B cell (primary cell): ENCODE results near the gene RASA3. TPM values are rescaled to one million over a fixed set of nuclear protein-coding genes. Genes with fewer than 3 reads are reported as not detected.

ENCODE experiments used
- ATAC-seq: fragments of 200-7000 bp; cut with Tn5 transposase; one replicate; pipeline ENCODE4 v1.10.0; 2021; ENCODE audit warnings: low read depth, mild to moderate bottlenecking, moderate number of reproducible peaks, moderate library complexity
- CTCF ChIA-PET: fragments of 350-600 bp; sonication (Branson Sonifier 250); formaldehyde crosslinking; loops from one replicate; lab custom pipeline; 2021; ENCODE audit warnings: antibody characterized with exemption, inconsistent platforms; lab: Charles Lee
- POLR2A ChIA-PET: fragments of 350-600 bp; sonication (Branson Sonifier 250); formaldehyde crosslinking; loops from one replicate; lab custom pipeline; 2021; ENCODE audit warnings: antibody characterized with exemption; lab: Charles Lee
- DNase-seq: peaks from one replicate; pipeline ENCODE4 v3.0.0; 2013
- H2AFZ ChIP-seq: 2 replicates; pipeline ENCODE4 v1.6.1; 2012; ENCODE audit warnings: mild to moderate bottlenecking, low read depth, low read length; ENCODE audit not compliant: insufficient read depth, poor library complexity, severe bottlenecking
- H3K27ac ChIP-seq, 2 donors: 1 replicate in 1 of 2; 2 replicates in 1 of 2; pipeline ENCODE4 v1.5.1; 2012 to 2013; ENCODE audit warnings: low read length in 2 of 2, mild to moderate bottlenecking in 2 of 2, moderate library complexity in 1 of 2
- H3K27me3 ChIP-seq, 4 experiments: fragments of 200-600 bp in 1 of 4; sonication (generic) in 1 of 4; replicated peaks in 1 of 4; 1 replicate in 2 of 4; 2 replicates in 2 of 4; pipeline versions ENCODE4 v1.6.1 to v1.7.0; 2013 to 2016; ENCODE audit warnings: low read length in 3 of 4, mild to moderate bottlenecking in 2 of 4, mixed read lengths in 1 of 4, moderate library complexity in 1 of 4; ENCODE audit not compliant: insufficient read depth in 4 of 4, control insufficient read depth in 3 of 4; ENCODE audit errors: control extremely low read depth in 1 of 4
- H3K36me3 ChIP-seq, 2 experiments: replicated peaks in 1 of 2; 1 replicate in 1 of 2; 2 replicates in 1 of 2; pipeline versions ENCODE4 v1.6.1 to v1.7.1; 2013; ENCODE audit warnings: low read length in 1 of 2; ENCODE audit not compliant: insufficient read depth in 2 of 2, control insufficient read depth in 1 of 2; ENCODE audit errors: control extremely low read depth in 1 of 2, extremely low read depth in 1 of 2
- H3K4me1 ChIP-seq, 2 donors: fragments of 200-600 bp in 1 of 2; sonication (generic) in 1 of 2; 1 replicate in 1 of 2; 2 replicates in 1 of 2; pipeline versions ENCODE4 v1.5.1 to v1.6.1; 2013 to 2017; ENCODE audit warnings: low read length in 2 of 2; ENCODE audit not compliant: control insufficient read depth in 2 of 2, insufficient read depth in 2 of 2
- H3K4me2 ChIP-seq: replicated peaks from 2 replicates; pipeline ENCODE3; 2012; ENCODE audit warnings: mild to moderate bottlenecking, low read depth, low read length; ENCODE audit not compliant: poor library complexity, severe bottlenecking
- H3K4me3 ChIP-seq, 5 experiments: fragments of 200-600 bp in 1 of 5; sonication (generic) in 1 of 5; 1 replicate in 3 of 5; 2 replicates in 2 of 5; pipeline versions ENCODE4 v1.5.1 to v1.7.0; 2011 to 2016; ENCODE audit warnings: low read length in 4 of 5, mild to moderate bottlenecking in 4 of 5, low read depth in 2 of 5, control low read depth in 1 of 5, moderate library complexity in 1 of 5; ENCODE audit not compliant: insufficient read depth in 1 of 5; ENCODE audit errors: control extremely low read depth in 1 of 5, extremely low read depth in 1 of 5
- H3K79me2 ChIP-seq: fragments of 200-600 bp; sonication (generic); one replicate; pipeline ENCODE4 v1.6.0; 2016; ENCODE audit warnings: low read length; ENCODE audit not compliant: control insufficient read depth, insufficient read depth
- H3K9ac ChIP-seq: fragments of 200-600 bp; sonication (generic); 2 replicates; pipeline ENCODE4 v1.6.1; 2017; ENCODE audit warnings: mild to moderate bottlenecking, low read length, moderate library complexity
- H3K9me3 ChIP-seq, 3 donors: one replicate each; pipeline versions ENCODE4 v1.6.1 to v1.7.1; 2013; ENCODE audit warnings: low read length in 2 of 3; ENCODE audit not compliant: control insufficient read depth in 2 of 3, insufficient read depth in 1 of 3; ENCODE audit errors: control extremely low read depth in 1 of 3
- H4K20me1 ChIP-seq: 2 replicates; pipeline ENCODE4 v1.6.0; 2012; ENCODE audit warnings: mild to moderate bottlenecking, low read length; ENCODE audit not compliant: insufficient read depth, control insufficient read depth, poor library complexity, severe bottlenecking
- H3K27ac Mint-ChIP-seq: one replicate; pipeline ENCODE4 v1.8.0; 2021; ENCODE audit warnings: mixed read lengths
- H3K27me3 Mint-ChIP-seq: one replicate; pipeline ENCODE4 v1.8.0; 2021; ENCODE audit warnings: mixed read lengths
- H3K4me1 Mint-ChIP-seq: one replicate; pipeline ENCODE4 v1.8.0; 2021; ENCODE audit warnings: mixed read lengths
- H3K4me3 Mint-ChIP-seq: one replicate; pipeline ENCODE4 v1.8.0; 2021; ENCODE audit warnings: mixed read lengths
- H3K9me3 Mint-ChIP-seq: one replicate; pipeline ENCODE4 v1.8.0; 2022; ENCODE audit warnings: mixed read lengths; ENCODE audit not compliant: insufficient read depth
- CTCF ChIP-seq: fragments of 200-600 bp; IDR thresholded peaks from one replicate; pipeline ENCODE4 v1.8.0; 2022; ENCODE audit warnings: antibody characterized with exemption, mild to moderate bottlenecking
- EZH2 ChIP-seq: IDR thresholded peaks from 2 replicates; pipeline ENCODE4 v1.6.1; 2012; ENCODE audit warnings: borderline replicate concordance, low read depth, mild to moderate bottlenecking, moderate library complexity, low read length; ENCODE audit not compliant: insufficient read depth, poor library complexity, severe bottlenecking
- WGBS: methylation state at CpG from one replicate; pipeline ENCODE4 v1.1.5; 2013; ENCODE audit warnings: missing lambda C conversion rate; ENCODE audit not compliant: insufficient coverage; 5-methylcytosine and 5-hydroxymethylcytosine counted together
- intact Hi-C: fragments of 100-400 bp; cut with micrococcal nuclease; formaldehyde crosslinking; loops from one replicate; pipeline ENCODE4 v1.10.0; 2022
- polyA plus RNA-seq: library from polyadenylated mRNA; depleted of rRNA; stranded (reverse); fragments of >200 nt; gene quantifications from 2 replicates; pipeline ENCODE4 v1.2.3, GENCODE V29; 2012
- total RNA-seq, 2 donors: library from RNA; stranded (reverse); fragments of 120-200 nt in 1 of 2; gene quantifications; 1 replicate in 1 of 2; 2 replicates in 1 of 2; pipeline versions ENCODE4 v1.2.3 to v1.2.4, GENCODE V29; 2013 to 2022

Gene RASA3
- total and polyA plus RNA-seq, 2 donors (not counting 1 experiment from before 2014, with no cell fraction given) = 54.2 to 87.4 TPM

GRCh38 chr13:114049626-114050101 lies 82.8 kb downstream of the RASA3 start:
- no peak overlapping the region for H3K9ac ChIP-seq
- DNase-seq (no peak), ATAC-seq (no peak)
- H2AFZ ChIP-seq = no peak overlapping the region
- Mint-ChIP-seq H3K4me3 (peak overlapping the region; percentile 87), H3K4me1 (peaks cover 78% of the 10 kb centered on the region), H3K27me3 (no peaks in the 10 kb centered on the region), H3K9me3 (no peaks in the 10 kb centered on the region), H3K27ac (peak overlapping the region; percentile 79)
- peaks cover 0 to 39% of the 10 kb centered on the region in 2 experiments for H3K36me3 ChIP-seq
- no peaks in the 10 kb centered on the region for H3K27me3 ChIP-seq
- WGBS = 88% methylated on average over 17 of the region's 18 CpGs
- H4K20me1 ChIP-seq = peaks cover 92% of the 10 kb centered on the region
- peak overlapping the region; percentile 76 for H3K4me2 ChIP-seq
- peaks cover 48 to 84% of the 10 kb centered on the region in 2 donors for H3K4me1 ChIP-seq
- no peak overlapping the region for H3K4me3 ChIP-seq
- peak overlapping the region; percentile 18 to 68 for H3K27ac ChIP-seq
- intact Hi-C loops = loop anchor here (1.0 to 5.0 kb wide), 3 partner anchors 15 to 63 kb away; no protein-coding TSS in a partner anchor
- TF ChIP-seq CTCF = no peak
- TF ChIP-seq EZH2 = no peak
- no peaks in the 10 kb centered on the region for H3K9me3 ChIP-seq
- H3K79me2 ChIP-seq = peaks cover 86% of the 10 kb centered on the region
- CTCF ChIA-PET = interaction anchor here (0.8 to 1.7 kb wide), 4 partner anchors 16 to 176 kb away, joined by 3 to 8 read pairs (median 4); no protein-coding TSS in a partner anchor
- POLR2A ChIA-PET = interaction anchor here (0.9 to 1.8 kb wide), 2 partner anchors 16 to 20 kb away, joined by 3 to 16 read pairs; no protein-coding TSS in a partner anchor

GRCh38 chr13:114049026-114049425 lies 83.4 kb downstream of the RASA3 start:
- peaks cover 77% of the 10 kb centered on the region for H3K4me1 Mint-ChIP-seq
- peak overlapping the region; percentile 92 for H3K27ac Mint-ChIP-seq
- Histone ChIP-seq H3K9ac (peak overlapping the region; percentile 40), H3K27me3 (no peaks in the 10 kb centered on the region), H3K4me1 (peaks cover 48 to 84% of the 10 kb centered on the region in 2 donors), H3K9me3 (no peaks in the 10 kb centered on the region), H3K36me3 (peaks cover 0 to 36% of the 10 kb centered on the region in 2 experiments), H3K27ac (peak overlapping the region; percentile 6 to 68), H2AFZ (no peak overlapping the region), H3K4me2 (peak overlapping the region; percentile 76), H3K79me2 (peaks cover 83% of the 10 kb centered on the region), H3K4me3 (peak overlapping the region in 3 of 5 experiments; percentile 2 to 34 (median 31)), H4K20me1 (peaks cover 88% of the 10 kb centered on the region)
- H3K9me3 Mint-ChIP-seq = no peaks in the 10 kb centered on the region
- intact Hi-C loops = loop anchor here (1.0 to 5.0 kb wide), 3 partner anchors 16 to 63 kb away; no protein-coding TSS in a partner anchor
- H3K4me3 Mint-ChIP-seq = peak overlapping the region; percentile 87
- peak; percentile 81 for ATAC-seq
- no peaks in the 10 kb centered on the region for H3K27me3 Mint-ChIP-seq
- 1% methylated on average over 12 of the region's 15 CpGs for WGBS
- TF ChIP-seq CTCF = no peak
- TF ChIP-seq EZH2 = no peak
- peak; percentile 82 for DNase-seq
- ChIA-PET CTCF (interaction anchor here (0.8 to 1.7 kb wide), 4 partner anchors 17 to 177 kb away, joined by 3 to 8 read pairs (median 4); no protein-coding TSS in a partner anchor), POLR2A (interaction anchor here (0.6 to 1.8 kb wide), 4 partner anchors 17 to 99 kb away, joined by 3 to 16 read pairs (median 7); no protein-coding TSS in a partner anchor)
